ENCODE measurements around the gene WWOX. TPM values are rescaled to one million over a fixed set of nuclear protein-coding genes. Genes with fewer than 3 reads are reported as not detected.

Gene WWOX
- total RNA-seq, 1 experiment from 2014 or later: 79.9 TPM

- peaks cover 5% of the 10 kb centered on the region for H3K4me1 ChIP-seq (ENCODE audit: insufficient read depth, low read length, poor library complexity, severe bottlenecking)
- TF ChIP-seq EZH2 (IDR thresholded peaks at IDR 0.05; ENCODE audit: borderline replicate concordance, low read depth, low read length, poor library complexity, severe bottlenecking) (no peak), CTCF (conservative IDR thresholded peaks at IDR 0.05; ENCODE audit: low read depth, low read length) (no peak)
- intact Hi-C loops (cut with micrococcal nuclease; ENCODE audit: unreplicated experiment): no loop called here
- H3K36me3 ChIP-seq (ENCODE audit: insufficient read depth, low read length, poor library complexity, severe bottlenecking): no peaks in the 10 kb centered on the region
- DNase-seq (ENCODE audit: low spot score): no peak
- ChIA-PET CTCF (no interaction called here), POLR2A (ENCODE audit: low non-redundant PET) (no interaction called here)
- no peak overlapping the region for H3K27ac ChIP-seq (ENCODE audit: low read depth, low read length, poor library complexity, severe bottlenecking)
- H3K9me3 ChIP-seq (ENCODE audit: low read depth, low read length, poor library complexity, severe bottlenecking): peaks cover 4% of the 10 kb centered on the region
- no peaks in the 10 kb centered on the region for H3K27me3 ChIP-seq (replicated peaks; ENCODE audit: insufficient read depth, low read depth, low read length, poor library complexity)
- H3K4me3 ChIP-seq (ENCODE audit: low read depth, low read length, poor library complexity, severe bottlenecking): no peak overlapping the region
- BruUV-seq (replicated peaks): no TSS peak
Observed at GRCh38 chr16:78225919-78226318, 126.5 kb downstream of the WWOX start.

GRCh38 chr16:78227855-78228254, 128.4 kb downstream of the WWOX start:
- DNase-seq (ENCODE audit: low spot score): no peak
- no peaks in the 10 kb centered on the region for H3K27me3 ChIP-seq (replicated peaks; ENCODE audit: insufficient read depth, low read depth, low read length, poor library complexity)
- ChIA-PET POLR2A (ENCODE audit: low non-redundant PET) (no interaction called here), CTCF (no interaction called here)
- peaks cover 4% of the 10 kb centered on the region for H3K9me3 ChIP-seq (ENCODE audit: low read depth, low read length, poor library complexity, severe bottlenecking)
- no peaks in the 10 kb centered on the region for H3K4me1 ChIP-seq (ENCODE audit: insufficient read depth, low read length, poor library complexity, severe bottlenecking)
- peak; percentile 25; the same call in 1 of the 2 replicates for TF ChIP-seq CTCF (conservative IDR thresholded peaks at IDR 0.05; ENCODE audit: low read depth, low read length)
- no peak for TF ChIP-seq EZH2 (IDR thresholded peaks at IDR 0.05; ENCODE audit: borderline replicate concordance, low read depth, low read length, poor library complexity, severe bottlenecking)
- no peaks in the 10 kb centered on the region for H3K36me3 ChIP-seq (ENCODE audit: insufficient read depth, low read length, poor library complexity, severe bottlenecking)
- H3K27ac ChIP-seq (ENCODE audit: low read depth, low read length, poor library complexity, severe bottlenecking): no peak overlapping the region
- BruUV-seq (replicated peaks): no TSS peak
- no peak overlapping the region for H3K4me3 ChIP-seq (ENCODE audit: low read depth, low read length, poor library complexity, severe bottlenecking)
- intact Hi-C loops (cut with micrococcal nuclease; ENCODE audit: unreplicated experiment): no loop called here

GRCh38 chr16:78228704-78229103, 129.2 kb downstream of the WWOX start:
- Histone ChIP-seq H3K4me1 (ENCODE audit: insufficient read depth, low read length, poor library complexity, severe bottlenecking) (no peaks in the 10 kb centered on the region), H3K27ac (ENCODE audit: low read depth, low read length, poor library complexity, severe bottlenecking) (no peak overlapping the region), H3K36me3 (ENCODE audit: insufficient read depth, low read length, poor library complexity, severe bottlenecking) (no peaks in the 10 kb centered on the region), H3K4me3 (ENCODE audit: low read depth, low read length, poor library complexity, severe bottlenecking) (no peak overlapping the region), H3K9me3 (ENCODE audit: low read depth, low read length, poor library complexity, severe bottlenecking) (peaks cover 4% of the 10 kb centered on the region), H3K27me3 (replicated peaks; ENCODE audit: insufficient read depth, low read depth, low read length, poor library complexity) (no peaks in the 10 kb centered on the region)
- no peak for DNase-seq (ENCODE audit: low spot score)
- ChIA-PET POLR2A (ENCODE audit: low non-redundant PET) (no interaction called here), CTCF (no interaction called here)
- TF ChIP-seq CTCF (conservative IDR thresholded peaks at IDR 0.05; ENCODE audit: low read depth, low read length) (no peak), EZH2 (IDR thresholded peaks at IDR 0.05; ENCODE audit: borderline replicate concordance, low read depth, low read length, poor library complexity, severe bottlenecking) (no peak)
- no TSS peak for BruUV-seq (replicated peaks)
- intact Hi-C loops (cut with micrococcal nuclease; ENCODE audit: unreplicated experiment): no loop called here

Measured in A673 (cell line).